ENCODE results near the gene ITFG1.
"Not testable (repeated sequence)": the region's sequence is repeated elsewhere in the genome, so short reads cannot be mapped to it uniquely, and the experiment has no call there.

ITFG1 gene

DNA sequence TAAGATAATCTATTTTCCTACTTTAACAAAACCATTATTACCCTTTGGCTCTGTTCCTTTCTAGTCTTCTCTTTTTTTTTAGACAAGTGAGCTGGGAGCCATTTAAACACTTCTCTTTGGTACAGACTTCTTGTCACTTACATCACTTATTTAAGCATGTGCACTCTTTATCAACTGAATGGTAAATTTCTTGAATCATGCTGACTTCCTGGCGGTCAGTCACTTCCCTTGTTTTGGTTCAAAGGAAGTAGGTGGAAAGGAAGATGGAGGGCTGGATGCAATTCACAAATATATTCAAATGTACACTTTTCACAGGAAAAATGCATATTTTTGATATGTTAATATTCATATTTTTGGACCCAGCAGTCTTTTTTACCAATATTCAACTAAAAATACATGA, 97.1 kb downstream of the ITFG1 start:
- no peak overlapping the region for H3K4me3 ChIP-seq (ENCODE audit: low read depth, low read length)
- TF ChIP-seq CTCF (IDR thresholded peaks at IDR 0.05; ENCODE audit: low read depth, low read length) = no peak

DNA sequence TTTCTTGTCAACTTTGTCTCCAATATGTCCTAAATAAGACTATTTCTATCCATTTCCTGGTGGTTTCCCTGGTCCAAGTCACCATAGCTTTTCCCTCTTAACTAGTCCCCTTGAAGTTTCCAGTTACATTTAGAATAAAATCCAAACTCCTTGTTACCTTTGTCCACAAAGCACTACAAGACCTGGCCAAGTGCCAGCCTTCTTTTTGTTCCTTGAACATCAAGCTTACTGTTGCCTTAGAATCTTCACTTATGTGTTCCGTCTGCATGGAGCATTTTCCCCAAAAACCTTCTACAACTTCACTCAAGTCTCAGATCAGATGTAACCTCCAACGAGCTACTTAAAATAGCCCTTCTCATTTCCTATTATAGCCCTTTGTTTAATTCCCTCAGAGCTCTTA, 101.4 kb downstream of the ITFG1 start:
- H3K4me3 ChIP-seq (ENCODE audit: low read depth, low read length) = no peak overlapping the region

GRCh38 chr16:47358816-47359215, 102.0 kb downstream of the ITFG1 start:
- H3K4me3 ChIP-seq (ENCODE audit: low read depth, low read length) = no peak overlapping the region
- TF ChIP-seq CTCF (IDR thresholded peaks at IDR 0.05; ENCODE audit: low read depth, low read length) = no peak

More for the DNA sequence above, 101.4 kb downstream of the ITFG1 start:
- TF ChIP-seq CTCF (IDR thresholded peaks at IDR 0.05; ENCODE audit: low read depth, low read length) = no peak

GRCh38 chr16:47349029-47349428, 111.8 kb downstream of the ITFG1 start:
- H3K4me3 ChIP-seq (ENCODE audit: low read depth, low read length) = not testable (repeated sequence)

DNA sequence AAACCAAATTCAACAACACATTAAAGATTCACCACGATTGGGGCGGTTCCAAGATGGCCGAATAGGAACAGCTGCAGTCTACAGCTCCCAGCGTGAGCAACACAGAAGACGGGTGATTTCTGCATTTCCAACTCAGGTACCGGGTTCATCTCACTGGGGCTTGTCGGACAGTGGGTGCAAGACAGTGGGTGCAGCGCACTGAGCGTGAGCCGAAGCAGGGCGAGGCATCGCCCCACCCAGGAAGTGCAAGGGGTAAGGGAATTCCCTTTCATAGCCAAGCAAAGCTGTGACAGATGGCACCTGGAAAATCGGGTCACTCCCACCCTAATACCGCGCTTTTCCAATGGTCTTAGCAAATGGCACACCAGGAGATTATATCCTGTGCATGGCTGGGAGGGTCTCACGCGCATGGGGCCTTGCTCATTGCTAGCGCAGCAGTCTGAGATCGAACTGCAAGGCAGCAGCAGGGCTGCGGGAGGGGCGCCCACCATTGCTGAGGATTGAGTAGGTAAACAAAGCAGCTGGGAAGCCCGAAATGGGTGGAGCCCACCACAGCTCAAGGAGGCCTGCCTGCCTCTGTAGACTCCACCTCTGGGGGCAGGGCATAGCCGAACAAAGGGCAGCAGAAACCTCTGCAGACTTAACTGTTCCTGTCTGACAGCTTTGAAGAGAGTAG, 113.7 kb downstream of the ITFG1 start:
- H3K4me3 ChIP-seq (ENCODE audit: low read depth, low read length) = not testable (repeated sequence)

DNA sequence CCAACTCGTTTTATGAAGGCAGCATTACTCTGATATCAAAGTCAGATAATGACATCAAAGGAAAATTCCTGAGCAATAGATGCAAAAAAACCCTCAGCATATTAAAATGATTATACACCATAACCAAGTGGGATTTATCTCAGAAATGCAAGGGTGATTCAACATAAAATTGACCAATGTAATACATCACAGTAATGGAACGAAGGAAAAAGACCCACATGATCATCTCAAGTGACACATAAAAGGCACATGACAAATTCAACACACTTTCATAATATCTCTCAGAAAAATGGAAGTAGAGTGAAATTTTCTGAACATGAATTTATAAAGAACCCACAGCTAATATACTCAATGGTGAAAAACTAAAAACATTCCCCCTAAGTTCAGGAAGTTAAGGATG, 118.8 kb downstream of the ITFG1 start:
- H3K4me3 ChIP-seq (ENCODE audit: low read depth, low read length) = no peak overlapping the region
- no peak for TF ChIP-seq CTCF (IDR thresholded peaks at IDR 0.05; ENCODE audit: low read depth, low read length)

- not testable (repeated sequence) for H3K4me3 ChIP-seq (ENCODE audit: low read depth, low read length)
Observed at GRCh38 chr16:47330562-47330961, 130.3 kb downstream of the ITFG1 start.

DNA sequence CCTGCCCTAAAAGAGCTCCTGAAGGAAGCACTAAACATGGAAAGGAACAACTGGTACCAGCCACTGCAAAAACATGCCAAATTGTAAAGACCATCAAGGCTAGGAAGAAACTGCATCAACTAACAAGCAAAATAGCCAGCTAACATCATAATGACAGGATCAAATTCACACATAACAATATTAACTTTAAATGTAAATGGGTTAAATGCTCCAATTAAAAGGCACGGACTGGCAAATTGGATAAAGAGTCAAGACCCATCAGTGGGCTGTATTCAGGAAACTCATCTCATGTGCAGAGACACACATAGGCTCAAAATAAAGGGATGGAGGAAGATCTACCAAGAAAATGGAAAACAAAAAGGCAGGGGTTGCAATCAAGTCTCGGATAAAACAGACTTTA, 136.6 kb downstream of the ITFG1 start:
- not testable (repeated sequence) for H3K4me3 ChIP-seq (ENCODE audit: low read depth, low read length)

DNA sequence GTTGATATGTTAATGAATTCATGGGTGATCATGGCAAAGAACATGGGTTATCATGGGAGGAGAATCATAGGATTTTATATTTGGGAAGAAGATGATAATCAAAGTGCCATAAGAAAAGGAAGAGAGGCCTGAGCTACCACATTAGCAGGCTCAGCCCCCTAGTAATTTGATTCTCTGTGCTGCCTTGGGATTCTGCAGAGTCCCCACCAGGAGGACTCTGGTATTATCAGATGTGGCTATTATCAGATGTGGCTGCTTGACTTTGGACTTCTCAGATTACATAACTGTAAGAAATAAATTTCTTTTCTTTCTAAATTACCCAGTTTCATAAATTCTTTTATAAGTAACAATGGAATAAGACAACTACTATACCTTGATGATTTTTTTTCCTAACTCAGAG, 137.6 kb downstream of the ITFG1 start:
- H3K4me3 ChIP-seq (ENCODE audit: low read depth, low read length) = no peak overlapping the region
- TF ChIP-seq CTCF (IDR thresholded peaks at IDR 0.05; ENCODE audit: low read depth, low read length) = no peak

All from WI38 (cell line).